IMR-90 (cell line): Measurements from ENCODE around the gene PSMD1. TPM values are rescaled to one million over a fixed set of nuclear protein-coding genes. Genes with fewer than 3 reads are reported as not detected.

Experiments
- ATAC-seq: fragments of 200-7000 bp; cut with Tn5 transposase; 2 replicates; pipeline ENCODE4 v1.9.1; 2020; ENCODE audit warnings: low read depth, mild to moderate bottlenecking, moderate library complexity
- BruUV-seq: library from RNA; stranded (reverse); fragments of 400-500 nt; replicated peaks from 2 replicates; lab custom pipeline; 2021; lab: Mats Ljungman, UMichigan
- CTCF ChIA-PET: fragments of 300-600 bp; formaldehyde crosslinking; extraction: SDS; loops from one replicate; lab custom pipeline; 2021; ENCODE audit warnings: antibody characterized with exemption; lab: Yijun Ruan, JAX
- POLR2A ChIA-PET: fragments of 300-600 bp; sonication (Branson Sonifier 250); formaldehyde crosslinking; loops from one replicate; lab custom pipeline; 2022; ENCODE audit warnings: antibody characterized with exemption; ENCODE audit not compliant: unreplicated experiment; lab: Charles Lee
- DNase-seq: peaks from one replicate; pipeline ENCODE4 v3.0.0; 2013
- H2AFZ ChIP-seq: replicated peaks from 2 replicates; pipeline ENCODE3; 2013; ENCODE audit warnings: low read length, mild to moderate bottlenecking; ENCODE audit not compliant: poor library complexity
- H2AK5ac ChIP-seq: 2 replicates; pipeline ENCODE4 v1.6.1; 2013; ENCODE audit warnings: low read depth, low read length, inconsistent platforms
- H2AK9ac ChIP-seq: replicated peaks from 2 replicates; pipeline ENCODE3; 2013; ENCODE audit warnings: mild to moderate bottlenecking, low read depth, low read length, moderate library complexity; ENCODE audit not compliant: poor library complexity
- H2BK120ac ChIP-seq: 2 replicates; pipeline ENCODE4 v1.6.1; 2013; ENCODE audit warnings: low read depth, low read length, inconsistent platforms
- H2BK15ac ChIP-seq: 3 replicates; pipeline ENCODE4 v1.6.1; 2013; ENCODE audit warnings: low read depth, low read length, inconsistent platforms
- H2BK20ac ChIP-seq: 2 replicates; pipeline ENCODE4 v1.6.1; 2013; ENCODE audit warnings: low read depth, mild to moderate bottlenecking, inconsistent platforms, low read length, moderate library complexity
- H2BK5ac ChIP-seq: 2 replicates; pipeline ENCODE4 v1.6.1; 2013; ENCODE audit warnings: mild to moderate bottlenecking, low read depth, low read length, inconsistent platforms; ENCODE audit not compliant: poor library complexity, severe bottlenecking
- H3K14ac ChIP-seq: replicated peaks from 2 replicates; pipeline ENCODE4 v1.6.1; 2013; ENCODE audit warnings: low read depth, low read length, inconsistent platforms
- H3K18ac ChIP-seq: 2 replicates; pipeline ENCODE4 v1.6.1; 2013; ENCODE audit warnings: low read depth, low read length, control low read depth
- H3K23ac ChIP-seq: 2 replicates; pipeline ENCODE4 v1.6.1; 2013; ENCODE audit warnings: low read depth, low read length, inconsistent platforms
- H3K27ac ChIP-seq: 2 replicates; pipeline ENCODE4 v1.5.1; 2013; ENCODE audit warnings: mild to moderate bottlenecking, control low read depth, low read length; ENCODE audit not compliant: insufficient read depth
- H3K27me3 ChIP-seq: 2 replicates; pipeline ENCODE4 v1.6.1; 2013; ENCODE audit warnings: low read length; ENCODE audit not compliant: control insufficient read depth, insufficient read depth
- H3K36me3 ChIP-seq: 2 replicates; pipeline ENCODE4 v1.6.1; 2013; ENCODE audit warnings: low read length, mixed read lengths; ENCODE audit not compliant: control insufficient read depth, insufficient read depth
- H3K4ac ChIP-seq: 2 replicates; pipeline ENCODE4 v1.6.1; 2013; ENCODE audit warnings: low read depth, low read length, inconsistent platforms
- H3K4me1 ChIP-seq: 2 replicates; pipeline ENCODE4 v1.6.1; 2013; ENCODE audit warnings: low read length, mixed read lengths; ENCODE audit not compliant: control insufficient read depth, insufficient read depth
- H3K4me2 ChIP-seq: 2 replicates; pipeline ENCODE4 v1.6.1; 2013; ENCODE audit warnings: low read depth, mild to moderate bottlenecking, control low read depth, low read length, moderate library complexity
- H3K4me3 ChIP-seq: 2 replicates; pipeline ENCODE4 v1.5.1; 2013; ENCODE audit warnings: low read depth, mild to moderate bottlenecking, control low read depth, low read length, moderate library complexity; ENCODE audit not compliant: insufficient read depth
- H3K56ac ChIP-seq: 2 replicates; pipeline ENCODE4 v1.6.1; 2013; ENCODE audit warnings: low read length, inconsistent platforms; ENCODE audit not compliant: insufficient read depth; ENCODE audit errors: extremely low read depth
- H3K79me1 ChIP-seq, 2 experiments: 2 replicates each; pipeline ENCODE4 v1.6.1; 2013; ENCODE audit warnings: low read length in 2 of 2, inconsistent platforms in 1 of 2, low read depth in 1 of 2
- H3K9ac ChIP-seq: 2 replicates; pipeline ENCODE4 v1.6.1; 2013; ENCODE audit warnings: low read depth, low read length, control low read depth
- H3K9me1 ChIP-seq: 2 replicates; pipeline ENCODE4 v1.6.1; 2013; ENCODE audit warnings: low read length, inconsistent platforms; ENCODE audit not compliant: insufficient read depth
- H3K9me3 ChIP-seq: 2 replicates; pipeline ENCODE4 v1.6.1; 2013; ENCODE audit warnings: low read length; ENCODE audit not compliant: control insufficient read depth, insufficient read depth
- H4K20me1 ChIP-seq: 2 replicates; pipeline ENCODE4 v1.6.1; 2013; ENCODE audit warnings: low read length, inconsistent platforms; ENCODE audit not compliant: insufficient read depth
- H4K5ac ChIP-seq: 2 replicates; pipeline ENCODE4 v1.6.1; 2013; ENCODE audit warnings: mild to moderate bottlenecking, low read depth, low read length, control low read depth
- H4K8ac ChIP-seq, 2 experiments: 2 replicates each; pipeline ENCODE4 v1.6.1; 2013; ENCODE audit warnings: low read depth in 2 of 2, low read length in 2 of 2, control low read depth in 1 of 2, inconsistent platforms in 1 of 2
- H4K91ac ChIP-seq: 2 replicates; pipeline ENCODE4 v1.6.1; 2013; ENCODE audit warnings: low read depth, low read length, inconsistent platforms; ENCODE audit not compliant: insufficient read depth
- BHLHE40 ChIP-seq: fragments of 150-350 bp; IDR thresholded peaks from 2 replicates; pipeline ENCODE4 v1.6.1; 2016; ENCODE audit warnings: mild to moderate bottlenecking, low read depth, low read length
- CEBPB ChIP-seq: IDR thresholded peaks from 2 replicates; pipeline ENCODE4 v1.6.1; 2012; ENCODE audit warnings: low read depth, low read length, improper control_type of control experiment
- CTCF ChIP-seq: conservative IDR thresholded peaks from 2 replicates; pipeline ENCODE4 v1.5.1; 2012; ENCODE audit warnings: mild to moderate bottlenecking, low read depth, low read length, improper control_type of control experiment
- ELK1 ChIP-seq: fragments of 150-350 bp; IDR thresholded peaks from 2 replicates; pipeline ENCODE4 v1.6.1; 2016; ENCODE audit warnings: low read depth, mild to moderate bottlenecking, low read length, moderate library complexity, borderline replicate concordance
- FOS ChIP-seq: fragments of 150-350 bp; IDR thresholded peaks from 2 replicates; pipeline ENCODE4 v1.6.1; 2016; ENCODE audit warnings: low read depth, low read length
- MAFK ChIP-seq: IDR thresholded peaks from 2 replicates; pipeline ENCODE4 v1.6.1; 2012; ENCODE audit warnings: low read depth, low read length, improper control_type of control experiment
- NFE2L2 ChIP-seq: fragments of 150-350 bp; IDR thresholded peaks from 2 replicates; pipeline ENCODE4 v1.6.1; 2016; ENCODE audit warnings: low read depth, mild to moderate bottlenecking, low read length
- POLR2A ChIP-seq: IDR thresholded peaks from 2 replicates; pipeline ENCODE4 v1.6.1; 2012; ENCODE audit warnings: mild to moderate bottlenecking, low read depth, low read length
- RAD21 ChIP-seq: IDR thresholded peaks from 2 replicates; pipeline ENCODE4 v1.6.1; 2012; ENCODE audit warnings: low read length, improper control_type of control experiment
- RCOR1 ChIP-seq: IDR thresholded peaks from 2 replicates; pipeline ENCODE4 v1.6.1; 2012; ENCODE audit warnings: mild to moderate bottlenecking, low read length, improper control_type of control experiment; ENCODE audit not compliant: insufficient replicate concordance
- WGBS, 2 experiments: methylation state at CpG; one replicate each; pipeline versions ENCODE4 v1.1.5 to v1.1.7; 2013; ENCODE audit warnings: missing lambda C conversion rate in 2 of 2; ENCODE audit not compliant: insufficient read length in 1 of 2; ENCODE audit errors: extremely low coverage in 2 of 2; 5-methylcytosine and 5-hydroxymethylcytosine counted together
- dilution Hi-C: fragments of 300-500 bp; cut with HindIII; formaldehyde crosslinking; loops from one replicate; pipeline ENCODE4 v1.14.3; 2018; ENCODE audit warnings: low sequenced_read_pairs; ENCODE audit not compliant: unreplicated experiment
- in situ Hi-C: fragments of 300-500 bp; cut with MboI; formaldehyde crosslinking; loops from 3 replicates; pipeline ENCODE4 v1.14.3; 2019; ENCODE audit warnings: low sequenced_read_pairs, inconsistent platforms, mixed read lengths
- intact Hi-C: fragments of 100-400 bp; cut with micrococcal nuclease; formaldehyde crosslinking; loops from 2 replicates; pipeline ENCODE4 v1.10.0; 2022
- polyA plus RNA-seq, 3 experiments: library from polyadenylated mRNA; depleted of rRNA; stranded (reverse); fragments of >200 nt; gene quantifications; 2 replicates each; pipeline ENCODE4 v1.2.3, GENCODE V29; 2012; ENCODE audit warnings: low replicate concordance in 1 of 3
- total RNA-seq: library from RNA; depleted of rRNA; stranded (reverse); fragments of >200 nt; gene quantifications from 2 replicates; pipeline ENCODE4 v1.2.3, GENCODE V29; 2012

Gene PSMD1
- total and polyA plus RNA-seq, 2 of the 4 experiments (the other 2 are of a cell fraction): 89.8 to 181 TPM

GRCh38 chr2:231161877-231162329, 105.2 kb downstream of the PSMD1 start:
- Histone ChIP-seq H3K27me3 (no peaks in the 10 kb centered on the region), H3K9me1 (peaks cover 6% of the 10 kb centered on the region), H4K20me1 (no peaks in the 10 kb centered on the region), H3K4me3 (no peak overlapping the region), H2BK120ac (peak overlapping the region; percentile 100; the same call in 1 of the 2 replicates), H2AK9ac (no peak overlapping the region), H3K9me3 (no peaks in the 10 kb centered on the region), H3K18ac (peak overlapping the region; percentile 14; the same call in 1 of the 2 replicates), H3K36me3 (peaks cover 3% of the 10 kb centered on the region), H4K8ac (peak overlapping the region in 1 of 2 experiments; percentile 100; a peak in 1 of 4 replicates), H3K27ac (peak overlapping the region; percentile 88; the same call in 1 of the 2 replicates), H2BK20ac (no peak overlapping the region), H4K91ac (no peak overlapping the region), H3K4ac (no peak overlapping the region; the same call in 1 of the 2 replicates), H3K9ac (no peak overlapping the region; the same call in 1 of the 2 replicates), H2BK15ac (no peak overlapping the region), H3K79me1 (peaks cover 11 to 45% of the 10 kb centered on the region in 2 experiments), H3K56ac (peak overlapping the region; percentile 99), H2AK5ac (no peak overlapping the region), H3K23ac (no peak overlapping the region; the same call in 1 of the 2 replicates), H3K14ac (no peak overlapping the region), H4K5ac (no peak overlapping the region), H3K4me1 (peaks cover 23% of the 10 kb centered on the region), H2AFZ (no peak overlapping the region), H3K4me2 (no peak overlapping the region; the same call in 1 of the 2 replicates), H2BK5ac (peak overlapping the region; percentile 100)
- dilution Hi-C loops: no loop called here
- peak; percentile 89 for ATAC-seq
- CTCF ChIA-PET: no interaction called here
- intact Hi-C loops: loop anchor here (2.0 to 5.0 kb wide), 2 partner anchors 50 to 61 kb away; no protein-coding TSS in a partner anchor
- 0 out of 2 replicates have a peak, but pooled peaks have one; percentile 37 for TF ChIP-seq POLR2A
- 0 out of 2 replicates have a peak, but pooled peaks have one; percentile 3 for TF ChIP-seq NFE2L2
- peak; percentile 86; the same call in 1 of the 2 replicates for TF ChIP-seq FOS
- 0 out of 2 replicates have a peak, but pooled peaks have one; percentile 18 for TF ChIP-seq CEBPB
- peak; percentile 22 for TF ChIP-seq RCOR1
- TF ChIP-seq BHLHE40: peak; percentile 71
- peak; percentile 91 for TF ChIP-seq MAFK
- no peak for TF ChIP-seq CTCF
- TF ChIP-seq RAD21: peak; percentile 17; the same call in 1 of the 2 replicates
- TF ChIP-seq ELK1: no peak
- POLR2A ChIA-PET: interaction anchor here (0.6 kb wide), 1 partner anchor 59 kb away, joined by 3 read pairs; no protein-coding TSS in a partner anchor
- BruUV-seq: no TSS peak
- no CpG with 5 or more reads among the region's 2 CpGs for WGBS, 2 experiments
- in situ Hi-C loops: no loop called here
- peak; percentile 99 for DNase-seq
